Measurements from ENCODE around the gene GRPEL1. TPM values are rescaled to one million over a fixed set of nuclear protein-coding genes. Genes with fewer than 3 reads are reported as not detected.

The GRPEL1 gene
- total RNA-seq, 4 donors from 2014 or later, result 20.8 to 24.0 (median 21.6) TPM

DNA sequence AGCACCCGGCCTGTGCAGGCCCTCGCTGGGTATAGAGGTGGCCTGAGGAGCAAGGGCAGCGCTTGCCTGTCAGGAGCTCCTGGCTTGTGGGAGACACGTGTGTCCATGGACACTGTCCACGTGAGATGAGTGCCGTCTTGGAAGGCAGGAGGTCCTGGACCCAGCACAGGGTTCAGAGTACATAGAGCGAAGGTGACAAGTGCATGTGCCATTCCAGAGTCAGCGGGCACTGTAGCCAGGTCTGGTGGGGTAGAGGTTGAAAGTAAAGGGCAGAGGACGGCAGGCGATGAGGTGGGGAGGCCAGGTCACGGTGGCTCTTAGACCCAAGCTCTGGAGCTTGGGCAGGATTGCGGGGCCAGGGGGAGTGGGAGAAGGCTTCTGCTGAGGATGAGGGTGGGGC is 53.0 kb downstream of the GRPEL1 start:
- intact Hi-C loops (cut with DNase I; ENCODE audit: low total_unique reads), result no loop called here
- TF ChIP-seq, protein P1, sequence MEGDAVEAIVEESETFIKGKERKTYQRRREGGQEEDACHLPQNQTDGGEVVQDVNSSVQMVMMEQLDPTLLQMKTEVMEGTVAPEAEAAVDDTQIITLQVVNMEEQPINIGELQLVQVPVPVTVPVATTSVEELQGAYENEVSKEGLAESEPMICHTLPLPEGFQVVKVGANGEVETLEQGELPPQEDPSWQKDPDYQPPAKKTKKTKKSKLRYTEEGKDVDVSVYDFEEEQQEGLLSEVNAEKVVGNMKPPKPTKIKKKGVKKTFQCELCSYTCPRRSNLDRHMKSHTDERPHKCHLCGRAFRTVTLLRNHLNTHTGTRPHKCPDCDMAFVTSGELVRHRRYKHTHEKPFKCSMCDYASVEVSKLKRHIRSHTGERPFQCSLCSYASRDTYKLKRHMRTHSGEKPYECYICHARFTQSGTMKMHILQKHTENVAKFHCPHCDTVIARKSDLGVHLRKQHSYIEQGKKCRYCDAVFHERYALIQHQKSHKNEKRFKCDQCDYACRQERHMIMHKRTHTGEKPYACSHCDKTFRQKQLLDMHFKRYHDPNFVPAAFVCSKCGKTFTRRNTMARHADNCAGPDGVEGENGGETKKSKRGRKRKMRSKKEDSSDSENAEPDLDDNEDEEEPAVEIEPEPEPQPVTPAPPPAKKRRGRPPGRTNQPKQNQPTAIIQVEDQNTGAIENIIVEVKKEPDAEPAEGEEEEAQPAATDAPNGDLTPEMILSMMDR (IDR thresholded peaks at IDR 0.05), result no peak
- TF ChIP-seq POLR2A (IDR thresholded peaks at IDR 0.05), result no peak
- no peak for DNase-seq (ENCODE audit: low spot score in 2 of 2)
- no peak overlapping the region for H3K4me3 ChIP-seq (ENCODE audit: low read depth, poor library complexity, severe bottlenecking)
- WGBS, 2 donors, result 94 to 98% methylated on average over 12 of the region's 12 CpGs

DNA sequence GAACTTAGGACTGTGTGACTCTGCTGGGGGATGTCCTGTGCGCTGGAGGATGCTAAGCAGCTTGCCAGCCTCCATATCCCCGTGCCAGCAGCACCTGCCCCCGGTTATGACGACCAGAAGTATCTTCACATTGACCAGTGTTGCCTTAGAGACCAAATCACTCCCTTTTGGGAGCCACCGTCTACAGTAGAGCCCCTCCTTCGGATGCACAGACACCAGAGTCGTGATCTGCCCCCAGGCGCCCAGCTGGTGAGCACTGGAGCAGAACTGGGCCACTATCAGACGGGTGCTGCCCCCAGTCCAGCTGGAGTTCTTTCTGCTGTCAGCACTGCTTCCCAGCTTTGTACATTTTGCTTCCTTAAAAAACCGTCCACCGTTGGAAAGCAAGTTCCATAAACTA is 54.7 kb downstream of the GRPEL1 start:
- TF ChIP-seq POLR2A (IDR thresholded peaks at IDR 0.05), result no peak
- TF ChIP-seq, protein P1 (IDR thresholded peaks at IDR 0.05), result no peak
- 93% methylated on average over 11 of the region's 11 CpGs for WGBS, 2 donors

DNA sequence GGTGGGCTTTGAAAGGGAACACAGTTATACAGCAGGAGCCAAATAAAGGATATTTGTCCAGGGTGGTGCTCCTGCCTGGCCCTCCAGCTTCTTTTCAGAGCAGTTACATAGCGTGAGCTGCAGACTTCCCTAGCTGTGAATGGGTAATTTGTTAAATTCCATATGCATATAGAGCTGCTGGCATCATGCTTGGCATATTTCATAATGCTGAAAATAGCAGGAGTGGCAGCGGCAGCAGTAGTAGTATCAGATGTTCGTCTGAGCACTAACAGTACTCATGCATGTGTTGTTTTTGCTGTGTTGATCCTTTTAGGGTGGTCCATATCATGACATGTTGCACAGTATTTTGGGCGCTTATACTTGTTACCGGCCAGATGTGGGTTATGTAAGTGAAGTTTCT is 58.3 kb downstream of the GRPEL1 start:
- WGBS, 2 donors, result 86 to 89% methylated on average over 5 of the region's 5 CpGs
- no peak for DNase-seq (ENCODE audit: low spot score in 2 of 2)
- intact Hi-C loops (cut with DNase I; ENCODE audit: low total_unique reads), result no loop called here
- no peak for TF ChIP-seq POLR2A (IDR thresholded peaks at IDR 0.05)
- TF ChIP-seq, protein P1 (IDR thresholded peaks at IDR 0.05), result no peak
- H3K4me3 ChIP-seq (ENCODE audit: low read depth, poor library complexity, severe bottlenecking), result no peak overlapping the region

More for the DNA sequence above, 54.7 kb downstream of the GRPEL1 start:
- no peak overlapping the region for H3K4me3 ChIP-seq (ENCODE audit: low read depth, poor library complexity, severe bottlenecking)
- intact Hi-C loops (cut with DNase I; ENCODE audit: low total_unique reads), result no loop called here
- no peak for DNase-seq (ENCODE audit: low spot score in 2 of 2)

Other genes starting within 250 kb of the GRPEL1 start
- gene TBC1D14, start 158.2 kb downstream of the GRPEL1 start, total RNA-seq, result 100 to 1,000 TPM in 1 of 4 donors, 10 to 100 TPM in 3; 54.7 to 101 (median 73.3) TPM
- 10 to 100 TPM; 26.2 to 30.0 (median 27.2) TPM for gene TADA2B, start 24.7 kb downstream of the GRPEL1 start, total RNA-seq
- gene SORCS2, start 124.5 kb upstream of the GRPEL1 start, total RNA-seq, result 1 to 10 TPM; 1.1 to 6.4 (median 1.5) TPM

Data from lower leg skin (tissue), 4 donors.